GM10266 (cell line): ENCODE measurements around the gene BCAS3.
"Not testable (repeated sequence)": the region's sequence is repeated elsewhere in the genome, so short reads cannot be mapped to it uniquely, and the experiment has no call there.

Source experiments
- DNase-seq: peaks from one replicate; pipeline ENCODE4 v3.0.0; 2012; ENCODE audit errors: extremely low spot score
- CTCF ChIP-seq: IDR thresholded peaks from 2 replicates; pipeline ENCODE4 v1.5.1; 2012; ENCODE audit warnings: mild to moderate bottlenecking, low read depth; ENCODE audit not compliant: control insufficient read depth, insufficient read depth; ENCODE audit errors: missing control alignments

BCAS3 gene

GRCh38 chr17:61352408-61352770 lies 674.7 kb downstream of the BCAS3 start:
- no peak for TF ChIP-seq CTCF

GRCh38 chr17:61352781-61353491 lies 675.3 kb downstream of the BCAS3 start:
- no peak for TF ChIP-seq CTCF
- DNase-seq, result no peak

More at GRCh38 chr17:61352408-61352770, 674.7 kb downstream of the BCAS3 start:
- no peak for DNase-seq

GRCh38 chr17:61353615-61354014 lies 676.0 kb downstream of the BCAS3 start:
- no peak for DNase-seq
- no peak for TF ChIP-seq CTCF

- TF ChIP-seq CTCF, result no peak
- no peak for DNase-seq
These were observed 677.5 kb downstream of the BCAS3 start for GRCh38 chr17:61354895-61355874.

DNA sequence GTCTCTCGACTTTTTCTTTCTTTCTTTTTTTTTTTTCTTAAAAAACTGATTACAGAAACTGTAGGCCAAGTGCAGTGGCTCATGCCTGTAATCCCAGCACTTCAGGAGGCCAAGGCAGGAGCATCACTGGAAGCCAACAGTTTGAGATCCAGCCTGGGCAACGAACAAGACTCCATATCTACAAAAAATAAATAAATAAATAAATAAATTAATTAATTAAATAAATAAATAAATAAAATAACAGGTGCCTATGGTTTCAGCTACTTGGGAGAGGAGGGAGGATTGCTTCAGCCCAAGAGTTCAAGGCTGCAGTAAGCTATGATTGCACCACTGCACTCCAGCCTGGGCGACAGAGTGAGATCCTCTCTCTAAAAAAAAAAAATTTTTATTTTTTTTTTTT lies 679.4 kb downstream of the BCAS3 start:
- not testable (repeated sequence) for DNase-seq

- DNase-seq, result not testable (repeated sequence)
These were observed 681.9 kb downstream of the BCAS3 start for GRCh38 chr17:61359513-61359912.

GRCh38 chr17:61360318-61360943 lies 682.8 kb downstream of the BCAS3 start:
- no peak for DNase-seq
- no peak for TF ChIP-seq CTCF

GRCh38 chr17:61361084-61361483 lies 683.4 kb downstream of the BCAS3 start:
- no peak for TF ChIP-seq CTCF
- DNase-seq, result no peak
